A673 (cell line): ENCODE results near the gene POLR1G. TPM values are rescaled to one million over a fixed set of nuclear protein-coding genes. Genes with fewer than 3 reads are reported as not detected.
A peak's percentile ranks its signal among the peaks of the same experiment; 100 is the strongest.

Source experiments
- BruUV-seq: library from RNA; stranded (reverse); fragments of 400-500 nt; replicated peaks from 2 replicates; lab custom pipeline; 2021; lab: Mats Ljungman, UMichigan
- CTCF ChIA-PET: fragments of 300-600 bp; sonication (Branson Sonifier 250); formaldehyde crosslinking; loops from one replicate; lab custom pipeline; 2022; ENCODE audit warnings: antibody characterized with exemption; lab: Charles Lee
- POLR2A ChIA-PET: fragments of 300-600 bp; sonication (Branson Sonifier 250); formaldehyde crosslinking; loops from one replicate; lab custom pipeline; 2022; ENCODE audit warnings: antibody characterized with exemption; ENCODE audit not compliant: low non-redundant PET; lab: Charles Lee
- DNase-seq: peaks from one replicate; pipeline ENCODE4 v3.0.0-alpha.2; 2015; ENCODE audit warnings: low spot score
- H3K27ac ChIP-seq: fragments of 200-600 bp; sonication (generic); 2 replicates; pipeline ENCODE4 v1.5.1; 2016; ENCODE audit warnings: mixed run types, low read depth, mild to moderate bottlenecking, mixed read lengths, antibody characterized with exemption, low read length; ENCODE audit not compliant: poor library complexity, severe bottlenecking
- H3K27me3 ChIP-seq: fragments of 200-600 bp; sonication (generic); replicated peaks from 2 replicates; pipeline ENCODE4 v1.6.1; 2017; ENCODE audit warnings: mixed run types, low read depth, mild to moderate bottlenecking, mixed read lengths, antibody characterized with exemption, low read length; ENCODE audit not compliant: insufficient read depth, poor library complexity
- H3K36me3 ChIP-seq: fragments of 200-600 bp; sonication (generic); 2 replicates; pipeline ENCODE4 v1.6.1; 2016; ENCODE audit warnings: mixed run types, mild to moderate bottlenecking, mixed read lengths, antibody characterized with exemption, low read length; ENCODE audit not compliant: insufficient read depth, poor library complexity, severe bottlenecking
- H3K4me1 ChIP-seq: fragments of 200-600 bp; sonication (generic); 2 replicates; pipeline ENCODE4 v1.6.1; 2017; ENCODE audit warnings: mixed run types, mild to moderate bottlenecking, mixed read lengths, antibody characterized with exemption, low read length; ENCODE audit not compliant: insufficient read depth, poor library complexity, severe bottlenecking
- H3K4me3 ChIP-seq: fragments of 200-600 bp; sonication (generic); 2 replicates; pipeline ENCODE4 v1.5.1; 2016; ENCODE audit warnings: low read depth, mixed run types, mild to moderate bottlenecking, mixed read lengths, low read length; ENCODE audit not compliant: poor library complexity, severe bottlenecking
- H3K9me3 ChIP-seq: fragments of 200-600 bp; sonication (generic); 2 replicates; pipeline ENCODE4 v1.6.1; 2016; ENCODE audit warnings: mixed run types, low read depth, mild to moderate bottlenecking, mixed read lengths, antibody characterized with exemption, low read length; ENCODE audit not compliant: poor library complexity, severe bottlenecking
- EZH2 ChIP-seq: fragments of 200-600 bp; sonication (generic); IDR thresholded peaks from 2 replicates; pipeline ENCODE4 v1.6.1; 2017; ENCODE audit warnings: borderline replicate concordance, low read depth, mild to moderate bottlenecking, mixed read lengths, antibody characterized with exemption, low read length; ENCODE audit not compliant: poor library complexity, severe bottlenecking
- intact Hi-C: fragments of 100-400 bp; cut with micrococcal nuclease; formaldehyde crosslinking; loops from one replicate; pipeline ENCODE4 v1.10.0; 2022; ENCODE audit not compliant: unreplicated experiment
- total RNA-seq: library from RNA; stranded (reverse); gene quantifications from 2 replicates; pipeline ENCODE4 v1.2.3, GENCODE V29; 2021
- TF ChIP-seq, protein P1 (sequence below): fragments of 300-800, 200-600 bp; sonication (generic); conservative IDR thresholded peaks from 2 replicates; pipeline ENCODE4 v1.5.1; 2017; ENCODE audit warnings: low read depth, mild to moderate bottlenecking, antibody characterized with exemption, low read length, moderate library complexity, mixed read lengths

The POLR1G gene
- total RNA-seq, 1 experiment from 2014 or later = 30.1 TPM

DNA sequence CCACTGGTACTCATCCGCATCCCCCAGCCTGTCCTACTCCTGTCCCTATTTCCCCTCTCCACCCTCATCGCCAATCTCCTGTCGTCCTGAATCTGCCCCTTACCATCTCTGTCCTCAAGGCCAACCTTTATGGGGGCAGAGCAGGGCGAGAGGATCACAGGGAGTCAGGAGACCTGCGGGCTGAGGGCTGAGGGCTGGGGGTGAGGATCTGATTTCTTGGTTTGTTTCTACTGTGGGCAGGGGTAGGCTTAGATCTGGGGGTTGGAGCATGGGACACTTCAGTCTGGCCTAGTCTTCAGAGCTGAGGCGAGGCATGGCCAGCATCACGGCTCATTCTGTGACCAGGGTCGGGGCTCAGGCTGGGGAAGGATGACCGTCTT lies 33.8 kb downstream of the POLR1G start:
- H3K27ac ChIP-seq = peak overlapping the region; percentile 93
- H3K4me1 ChIP-seq = peaks cover 18% of the 10 kb centered on the region
- ChIA-PET POLR2A (no interaction called here), CTCF (interaction anchor here (1.0 to 3.0 kb wide), 8 partner anchors 12 to 202 kb away, joined by 4 to 99 read pairs (median 8); partner anchors contain the start of gene FOSB)
- no peak for DNase-seq
- H3K27me3 ChIP-seq = no peaks in the 10 kb centered on the region
- TF ChIP-seq EZH2 = no peak
- TF ChIP-seq, protein P1, sequence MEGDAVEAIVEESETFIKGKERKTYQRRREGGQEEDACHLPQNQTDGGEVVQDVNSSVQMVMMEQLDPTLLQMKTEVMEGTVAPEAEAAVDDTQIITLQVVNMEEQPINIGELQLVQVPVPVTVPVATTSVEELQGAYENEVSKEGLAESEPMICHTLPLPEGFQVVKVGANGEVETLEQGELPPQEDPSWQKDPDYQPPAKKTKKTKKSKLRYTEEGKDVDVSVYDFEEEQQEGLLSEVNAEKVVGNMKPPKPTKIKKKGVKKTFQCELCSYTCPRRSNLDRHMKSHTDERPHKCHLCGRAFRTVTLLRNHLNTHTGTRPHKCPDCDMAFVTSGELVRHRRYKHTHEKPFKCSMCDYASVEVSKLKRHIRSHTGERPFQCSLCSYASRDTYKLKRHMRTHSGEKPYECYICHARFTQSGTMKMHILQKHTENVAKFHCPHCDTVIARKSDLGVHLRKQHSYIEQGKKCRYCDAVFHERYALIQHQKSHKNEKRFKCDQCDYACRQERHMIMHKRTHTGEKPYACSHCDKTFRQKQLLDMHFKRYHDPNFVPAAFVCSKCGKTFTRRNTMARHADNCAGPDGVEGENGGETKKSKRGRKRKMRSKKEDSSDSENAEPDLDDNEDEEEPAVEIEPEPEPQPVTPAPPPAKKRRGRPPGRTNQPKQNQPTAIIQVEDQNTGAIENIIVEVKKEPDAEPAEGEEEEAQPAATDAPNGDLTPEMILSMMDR = no peak
- no peaks in the 10 kb centered on the region for H3K36me3 ChIP-seq
- intact Hi-C loops = no loop called here
- H3K9me3 ChIP-seq = no peaks in the 10 kb centered on the region
- peak overlapping the region; percentile 82 for H3K4me3 ChIP-seq
- no TSS peak for BruUV-seq

DNA sequence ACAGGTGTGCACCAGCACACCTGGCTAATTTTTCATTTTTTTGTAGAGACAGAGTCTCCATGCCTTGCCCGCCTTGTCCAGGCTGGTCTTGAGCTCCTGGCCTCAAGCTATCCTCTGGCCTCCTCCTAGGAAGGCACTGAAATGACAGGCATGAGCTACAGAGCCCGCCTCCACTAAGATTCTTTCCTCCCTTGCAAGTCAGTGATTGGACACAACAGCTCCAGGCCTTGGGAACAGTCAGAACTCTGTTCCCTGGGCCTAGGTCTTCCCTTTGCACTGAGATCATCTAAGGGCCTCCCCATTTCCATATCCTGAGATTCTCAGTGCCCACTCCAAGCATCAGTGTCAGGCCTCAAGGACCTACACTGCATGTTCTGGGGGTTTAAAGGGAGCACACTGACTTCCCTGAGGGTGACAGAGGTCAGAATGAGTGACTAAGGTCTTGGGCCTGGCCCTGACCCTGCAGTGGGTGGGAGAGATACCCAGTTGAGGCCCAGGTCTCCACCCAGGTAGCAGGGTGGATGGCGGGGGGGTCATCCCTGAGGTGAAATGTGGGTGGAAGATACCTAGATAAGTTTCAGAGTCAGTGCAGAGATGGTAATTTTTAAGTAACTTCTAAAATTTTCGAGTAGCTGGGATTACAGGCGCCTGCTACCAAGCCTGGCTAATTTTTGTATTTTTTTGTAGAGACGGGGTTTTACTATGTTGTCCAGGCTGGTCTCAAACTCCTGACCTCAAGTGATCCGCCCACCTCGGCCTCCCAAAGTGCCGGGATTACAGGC lies 34.6 kb downstream of the POLR1G start:
- H3K4me3 ChIP-seq = no peak overlapping the region
- no peaks in the 10 kb centered on the region for H3K36me3 ChIP-seq
- intact Hi-C loops = no loop called here
- POLR2A ChIA-PET = no interaction called here
- peaks cover 18% of the 10 kb centered on the region for H3K4me1 ChIP-seq
- no TSS peak for BruUV-seq
- peak overlapping the region; percentile 33 for H3K27ac ChIP-seq
- CTCF ChIA-PET = interaction anchor here (1.0 to 3.0 kb wide), 3 partner anchors 26 to 44 kb away, joined by 4 to 99 read pairs (median 5); partner anchors contain the start of gene FOSB
- TF ChIP-seq, protein P1 = no peak
- no peak for TF ChIP-seq EZH2
- no peaks in the 10 kb centered on the region for H3K9me3 ChIP-seq
- peak; percentile 60 for DNase-seq
- no peaks in the 10 kb centered on the region for H3K27me3 ChIP-seq

DNA sequence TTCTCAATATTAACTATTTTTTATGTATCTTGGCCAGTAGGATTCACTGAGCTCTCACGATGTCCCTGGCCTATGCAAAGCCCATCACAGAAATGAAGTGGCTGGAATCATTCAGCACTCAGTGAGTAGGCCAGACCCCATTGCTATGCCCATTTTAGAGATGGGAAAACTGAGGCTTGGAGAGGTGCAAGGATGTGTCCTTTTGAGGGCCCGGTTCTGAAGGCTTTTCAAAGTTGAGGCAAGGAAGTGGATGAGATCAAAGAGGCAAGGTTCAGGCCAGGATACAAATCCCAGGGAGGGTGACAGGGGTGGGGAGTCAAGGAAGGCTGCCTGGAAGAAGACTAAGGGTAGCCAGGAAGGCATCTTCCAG lies 35.9 kb downstream of the POLR1G start:
- intact Hi-C loops = no loop called here
- Histone ChIP-seq H3K4me1 (peaks cover 18% of the 10 kb centered on the region), H3K27ac (peak overlapping the region; percentile 88), H3K9me3 (no peaks in the 10 kb centered on the region), H3K36me3 (no peaks in the 10 kb centered on the region), H3K27me3 (no peaks in the 10 kb centered on the region), H3K4me3 (peak overlapping the region; percentile 47)
- DNase-seq = no peak
- TSS peak; percentile 48 for BruUV-seq
- no peak for TF ChIP-seq EZH2
- TF ChIP-seq, protein P1 = no peak
- CTCF ChIA-PET = no interaction called here
- POLR2A ChIA-PET = no interaction called here
